ENCODE measurements around the gene TOMM70. TPM values are rescaled to one million over a fixed set of nuclear protein-coding genes. Genes with fewer than 3 reads are reported as not detected.
A peak's percentile ranks its signal among the peaks of the same experiment; 100 is the strongest.

TOMM70 gene
- total and polyA plus RNA-seq, 2 of the 13 experiments (the other 11 are each of a cell fraction or from before 2014, with no cell fraction given): 27.0 to 77.2 TPM

GRCh38 chr3:100411091-100411982, 10.4 kb upstream of the TOMM70 start (continued):
- TF ChIP-seq TP53 (CRISPR knock-in tag; conservative IDR thresholded peaks at IDR 0.05): no peak
- 0 out of 2 replicates have a peak, but pooled peaks have one; percentile 43 for TF ChIP-seq RXRB (CRISPR knock-in tag; IDR thresholded peaks at IDR 0.05; ENCODE audit: borderline replicate concordance)
- TF ChIP-seq ZNF432 (CRISPR knock-in tag; IDR thresholded peaks at IDR 0.05; ENCODE audit: borderline replicate concordance): no peak
- no peak for TF ChIP-seq STAT6 (CRISPR knock-in tag; IDR thresholded peaks at IDR 0.05; ENCODE audit: borderline replicate concordance)
- TF ChIP-seq NCOA5 (CRISPR knock-in tag; IDR thresholded peaks at IDR 0.05): no peak
- TF ChIP-seq ZBTB37 (CRISPR knock-in tag; IDR thresholded peaks at IDR 0.05): no peak
- TF ChIP-seq ZFP36L2 (CRISPR knock-in tag; IDR thresholded peaks at IDR 0.05): no peak
- TF ChIP-seq ZNF607 (CRISPR knock-in tag; IDR thresholded peaks at IDR 0.05; ENCODE audit: borderline replicate concordance): no peak
- no peak for TF ChIP-seq EHMT2 (IDR thresholded peaks at IDR 0.05; ENCODE audit: borderline replicate concordance, low read depth, low read length)
- no peak for TF ChIP-seq ZNF784 (CRISPR knock-in tag; IDR thresholded peaks at IDR 0.05; ENCODE audit: borderline replicate concordance)
- no peak for TF ChIP-seq KIAA2018 (CRISPR knock-in tag; IDR thresholded peaks at IDR 0.05; ENCODE audit: borderline replicate concordance)
